Thyroid gland (tissue), 4 donors: ENCODE results near the gene TKTL1. TPM values are rescaled to one million over a fixed set of nuclear protein-coding genes. Genes with fewer than 3 reads are reported as not detected.
"Not testable (repeated sequence)": the region's sequence is repeated elsewhere in the genome, so short reads cannot be mapped to it uniquely, and the experiment has no call there.

Experiments
- DNase-seq, 2 donors: peaks; one replicate each; pipeline ENCODE4 v3.0.0-alpha.2; 2019
- H3K27ac ChIP-seq, 3 donors: fragments of 200-600 bp; sonication (generic); 1 replicate in 2 of 3; 2 replicates in 1 of 3; pipeline ENCODE4 v1.5.1; 2016 to 2019; ENCODE audit warnings: mild to moderate bottlenecking in 1 of 3, moderate library complexity in 1 of 3
- H3K27me3 ChIP-seq: fragments of 200-600 bp; sonication (generic); one replicate; pipeline ENCODE4 v1.5.1; 2019
- H3K36me3 ChIP-seq, 2 donors: fragments of 200-600 bp; sonication (generic); one replicate each; pipeline ENCODE4 v1.5.1; 2016 to 2019
- H3K4me1 ChIP-seq, 2 donors: fragments of 200-600 bp; sonication (generic); one replicate each; pipeline ENCODE4 v1.5.1; 2017 to 2019
- H3K4me3 ChIP-seq, 3 donors: fragments of 200-600 bp; sonication (generic); replicated peaks in 1 of 3; 1 replicate in 2 of 3; 2 replicates in 1 of 3; pipeline ENCODE4 v1.5.1; 2016; ENCODE audit warnings: mild to moderate bottlenecking in 1 of 3
- H3K9me3 ChIP-seq: fragments of 200-600 bp; sonication (generic); one replicate; pipeline ENCODE4 v1.5.1; 2017
- CTCF ChIP-seq, 6 experiments: fragments of 200-600 bp in 3 of 6; fragments of 450-650 bp in 3 of 6; sonication (generic) in 3 of 6; IDR thresholded peaks; one replicate each; pipeline ENCODE4 v1.5.1; 2016 to 2019; ENCODE audit warnings: antibody characterized with exemption in 6 of 6, mild to moderate bottlenecking in 2 of 6, inconsistent platforms in 1 of 6, moderate library complexity in 1 of 6
- POLR2A ChIP-seq, 2 donors: fragments of 450-650 bp; IDR thresholded peaks; one replicate each; pipeline ENCODE4 v1.6.1; 2017; ENCODE audit warnings: antibody characterized with exemption in 2 of 2, mild to moderate bottlenecking in 2 of 2, moderate library complexity in 1 of 2
- WGBS, 2 donors: methylation state at CpG; one replicate each; pipeline ENCODE4 v1.1.5; 2017; 5-methylcytosine and 5-hydroxymethylcytosine counted together
- intact Hi-C: fragments of 100-400 bp; cut with DNase I; formaldehyde crosslinking; loops from one replicate; pipeline ENCODE4 v1.15.1; 2023
- total RNA-seq, 4 donors: library from RNA; depleted of rRNA; stranded (reverse); fragments of >200 nt; gene quantifications; one replicate each; pipeline ENCODE4 v1.2.3, GENCODE V29; 2016

TKTL1 gene
- total RNA-seq, 4 donors from 2014 or later: 0.54 to 0.89 TPM; not detected in 2

- H3K9me3 ChIP-seq: no peaks in the 10 kb centered on the region
- DNase-seq: no peak
- H3K36me3 ChIP-seq: no peaks in the 10 kb centered on the region
- H3K27ac ChIP-seq: no peak within 1 kb of the TSS
- intact Hi-C loops: no loop called here
- TF ChIP-seq CTCF (IDR thresholded peaks at IDR 0.05): no peak
- TF ChIP-seq POLR2A (IDR thresholded peaks at IDR 0.05): no peak
- H3K4me3 ChIP-seq: no peak within 1 kb of the TSS
- H3K4me1 ChIP-seq: no peaks in the 10 kb centered on the region
- 91 to 94% methylated on average over 24 to 26 of the region's 39 CpGs for WGBS, 2 donors
- H3K27me3 ChIP-seq: no peaks in the 10 kb centered on the region
Measured at GRCh38 chrX:154294791-154295574, 612 bp upstream of the TKTL1 start, which contains the start of gene TEX28. Gene TEX28 (minus strand): TSS chrX:154295124. CDS start chrX:154292117, 3,007 bp downstream.

- H3K4me3 ChIP-seq: no peak overlapping the region
- H3K27me3 ChIP-seq: no peaks in the 10 kb centered on the region
- H3K9me3 ChIP-seq: no peaks in the 10 kb centered on the region
- intact Hi-C loops: no loop called here
- H3K36me3 ChIP-seq: no peaks in the 10 kb centered on the region
- no peaks in the 10 kb centered on the region for H3K4me1 ChIP-seq
- 86 to 95% methylated on average over 13 to 18 of the region's 18 CpGs for WGBS, 2 donors
- no peak overlapping the region for H3K27ac ChIP-seq
- no peak for DNase-seq
- TF ChIP-seq POLR2A (IDR thresholded peaks at IDR 0.05): no peak
- no peak for TF ChIP-seq CTCF (IDR thresholded peaks at IDR 0.05)
Measured at GRCh38 chrX:154296731-154297130, 1.1 kb downstream of the TKTL1 start.

DNA sequence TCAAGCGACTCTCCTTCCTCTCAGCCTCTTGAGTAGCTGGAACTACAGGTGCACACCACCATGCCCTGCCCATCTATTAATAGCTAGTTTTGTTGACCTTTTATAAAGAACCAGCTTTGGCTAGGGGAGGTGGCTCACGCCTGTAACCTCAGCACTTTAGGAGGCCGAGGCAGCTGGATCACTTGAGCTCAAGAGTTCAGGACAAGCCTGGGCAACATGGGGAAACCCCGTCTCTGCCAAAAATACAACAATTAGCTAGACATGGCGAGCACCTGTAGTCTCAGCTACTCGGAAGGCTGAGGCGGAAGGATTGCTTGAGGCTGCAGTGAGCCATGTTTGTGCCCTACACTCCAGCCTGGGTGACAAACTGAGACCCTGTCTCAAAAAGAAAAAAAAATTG is 2.7 kb downstream of the TKTL1 start:
- no peaks in the 10 kb centered on the region for H3K4me1 ChIP-seq
- no peaks in the 10 kb centered on the region for H3K9me3 ChIP-seq
- 66 to 83% methylated on average over 4 to 7 of the region's 7 CpGs for WGBS, 2 donors
- no peak overlapping the region for H3K4me3 ChIP-seq
- H3K27me3 ChIP-seq: no peaks in the 10 kb centered on the region
- intact Hi-C loops: no loop called here
- TF ChIP-seq CTCF (IDR thresholded peaks at IDR 0.05) (no peak), POLR2A (IDR thresholded peaks at IDR 0.05) (no peak)
- no peaks in the 10 kb centered on the region for H3K36me3 ChIP-seq
- no peak overlapping the region for H3K27ac ChIP-seq
- no peak for DNase-seq

- H3K4me3 ChIP-seq: no peak overlapping the region
- DNase-seq: no peak
- intact Hi-C loops: no loop called here
- no peak for TF ChIP-seq CTCF (IDR thresholded peaks at IDR 0.05)
- TF ChIP-seq POLR2A (IDR thresholded peaks at IDR 0.05): no peak
- no peaks in the 10 kb centered on the region for H3K36me3 ChIP-seq
- 86 to 92% methylated on average over 5 to 8 of the region's 8 CpGs for WGBS, 2 donors
- no peak overlapping the region for H3K27ac ChIP-seq
- no peaks in the 10 kb centered on the region for H3K9me3 ChIP-seq
- no peaks in the 10 kb centered on the region for H3K27me3 ChIP-seq
- H3K4me1 ChIP-seq: no peaks in the 10 kb centered on the region
Measured at GRCh38 chrX:154300816-154301215, 5.2 kb downstream of the TKTL1 start.

DNA sequence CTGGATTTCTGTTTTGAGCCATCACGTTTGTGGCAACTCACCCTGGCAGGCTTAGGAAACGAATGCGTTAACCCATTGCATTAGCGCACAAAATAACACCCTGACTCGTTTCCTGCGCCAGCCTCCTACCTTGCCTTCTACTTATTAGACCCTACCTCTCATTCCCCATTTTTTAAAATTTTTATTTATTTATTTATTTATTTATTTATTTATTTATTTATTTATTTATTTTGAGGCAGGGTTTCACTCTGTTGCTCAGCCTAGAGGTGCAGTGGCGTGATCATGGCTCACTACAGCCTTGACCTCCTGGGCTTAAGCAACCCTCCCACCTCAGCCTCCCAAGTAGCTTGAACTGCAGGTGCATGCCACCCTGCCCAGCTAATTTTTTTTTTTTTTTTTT is 7.4 kb downstream of the TKTL1 start:
- H3K36me3 ChIP-seq, H3K27me3 ChIP-seq, intact Hi-C loops, DNase-seq, H3K9me3 ChIP-seq, H3K4me1 ChIP-seq, H3K27ac ChIP-seq, H3K4me3 ChIP-seq: not testable (repeated sequence)
- WGBS, 2 donors: 96% methylated on average over 7 of the region's 7 CpGs
